NCI-H2081 (cell line): ENCODE measurements around the gene PIK3CB.
"Not testable (repeated sequence)": the region's sequence is repeated elsewhere in the genome, so short reads cannot be mapped to it uniquely, and the experiment has no call there.

Experiments used
- DNase-seq, 2 experiments: peaks; one replicate each; lab custom pipeline; 2025; lab: John Stamatoyannopoulos, UW

Gene PIK3CB

GRCh38 chr3:138609898-138610266 lies 224.8 kb downstream of the PIK3CB start:
- DNase-seq, result no peak

GRCh38 chr3:138608322-138609135 lies 226.2 kb downstream of the PIK3CB start, which contains the start of gene FAIM:
Gene FAIM, plus strand, starts transcription at chr3:138608771. Its CDS starts 10,956 bp downstream, at chr3:138619727.
- DNase-seq, result peak; percentile 84 to 89

DNA sequence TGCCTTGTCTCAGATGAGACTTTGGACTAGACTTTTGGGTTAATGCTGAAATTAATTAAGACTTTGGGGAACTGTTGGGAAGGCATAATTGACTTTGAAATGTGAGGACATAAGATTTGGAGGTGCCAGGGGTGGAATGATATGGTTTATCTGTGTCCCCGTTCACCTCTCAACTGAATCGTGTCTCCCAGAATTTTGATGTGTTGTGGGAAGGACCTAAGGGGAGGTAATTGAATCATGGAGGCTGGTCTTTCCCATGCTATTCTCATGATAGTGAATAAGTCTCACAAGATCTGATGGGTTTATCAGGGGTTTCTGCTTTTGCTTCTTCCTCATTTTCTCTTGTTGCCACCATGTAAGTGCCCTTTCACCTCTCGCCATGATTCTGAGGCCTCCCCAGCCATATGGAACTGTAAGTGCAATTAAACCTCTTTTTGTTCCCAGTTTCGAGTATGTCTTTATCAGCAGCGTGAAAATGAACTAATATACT lies 230.6 kb downstream of the PIK3CB start:
- not testable (repeated sequence) for DNase-seq
